Mammary epithelial cell (primary cell): ENCODE measurements around the gene YPEL5.

Experiments used
- EZH2 ChIP-seq: IDR thresholded peaks from 2 replicates; pipeline ENCODE4 v1.6.1; 2012; ENCODE audit warnings: low read length, inconsistent platforms, borderline replicate concordance
- TF ChIP-seq, protein P1 (sequence below), 2 donors: IDR thresholded peaks in 1 of 2; conservative IDR thresholded peaks in 1 of 2; 2 replicates each; pipeline ENCODE4 v1.5.1; 2011 to 2012; ENCODE audit warnings: inconsistent platforms in 2 of 2, low read length in 2 of 2, mild to moderate bottlenecking in 2 of 2, control low read depth in 1 of 2, low read depth in 1 of 2; ENCODE audit not compliant: insufficient read depth in 1 of 2; ENCODE audit errors: extremely low read depth in 1 of 2

DNA sequence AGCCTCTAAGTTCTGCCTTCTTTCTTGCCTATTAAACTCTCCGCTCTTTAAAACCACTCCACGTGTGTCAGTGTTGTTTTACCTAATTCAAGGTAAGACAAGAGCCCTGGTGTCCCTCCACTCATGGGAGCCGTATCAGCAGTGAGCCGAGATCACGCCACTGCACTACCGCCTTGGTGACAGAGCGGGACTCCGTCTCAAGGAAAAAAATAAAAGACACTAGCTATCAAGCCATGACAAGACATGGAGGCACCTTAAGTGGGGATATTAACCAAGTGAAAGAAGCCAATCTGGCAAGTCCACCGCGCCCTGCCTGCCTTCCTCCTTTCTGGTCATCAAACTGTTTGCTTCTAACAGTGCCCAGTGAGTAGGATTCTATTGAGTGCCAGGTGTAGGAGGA is 44.3 kb downstream of the YPEL5 start:
- TF ChIP-seq, protein P1, sequence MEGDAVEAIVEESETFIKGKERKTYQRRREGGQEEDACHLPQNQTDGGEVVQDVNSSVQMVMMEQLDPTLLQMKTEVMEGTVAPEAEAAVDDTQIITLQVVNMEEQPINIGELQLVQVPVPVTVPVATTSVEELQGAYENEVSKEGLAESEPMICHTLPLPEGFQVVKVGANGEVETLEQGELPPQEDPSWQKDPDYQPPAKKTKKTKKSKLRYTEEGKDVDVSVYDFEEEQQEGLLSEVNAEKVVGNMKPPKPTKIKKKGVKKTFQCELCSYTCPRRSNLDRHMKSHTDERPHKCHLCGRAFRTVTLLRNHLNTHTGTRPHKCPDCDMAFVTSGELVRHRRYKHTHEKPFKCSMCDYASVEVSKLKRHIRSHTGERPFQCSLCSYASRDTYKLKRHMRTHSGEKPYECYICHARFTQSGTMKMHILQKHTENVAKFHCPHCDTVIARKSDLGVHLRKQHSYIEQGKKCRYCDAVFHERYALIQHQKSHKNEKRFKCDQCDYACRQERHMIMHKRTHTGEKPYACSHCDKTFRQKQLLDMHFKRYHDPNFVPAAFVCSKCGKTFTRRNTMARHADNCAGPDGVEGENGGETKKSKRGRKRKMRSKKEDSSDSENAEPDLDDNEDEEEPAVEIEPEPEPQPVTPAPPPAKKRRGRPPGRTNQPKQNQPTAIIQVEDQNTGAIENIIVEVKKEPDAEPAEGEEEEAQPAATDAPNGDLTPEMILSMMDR (conservative IDR thresholded peaks at IDR 0.05 in 1 of 2, IDR thresholded peaks at IDR 0.05 in 1 of 2; ENCODE audit: extremely low read depth in 1 of 2, insufficient read depth in 1 of 2, low read depth in 1 of 2, low read length in 2 of 2): no peak
- TF ChIP-seq EZH2: no peak
